Right cardiac atrium (tissue), 5 donors: ENCODE results near the gene ZNG1B. TPM values are rescaled to one million over a fixed set of nuclear protein-coding genes. Genes with fewer than 3 reads are reported as not detected.
"Not testable (repeated sequence)": the region's sequence is repeated elsewhere in the genome, so short reads cannot be mapped to it uniquely, and the experiment has no call there.

Source experiments
- ATAC-seq, 2 donors: fragments of 200-7000 bp; cut with Tn5 transposase; one replicate each; pipeline versions ENCODE4 v1.8.0 to v1.9.1; 2020; ENCODE audit warnings: moderate library complexity in 2 of 2, mild to moderate bottlenecking in 1 of 2
- DNase-seq, 3 donors: peaks; one replicate each; pipeline ENCODE4 v3.0.0-alpha.2; 2020
- H3K27ac ChIP-seq: one replicate; pipeline ENCODE4 v1.5.1; 2013; ENCODE audit warnings: mild to moderate bottlenecking, low read length, control low read depth, moderate library complexity
- H3K27me3 ChIP-seq: one replicate; pipeline ENCODE4 v1.6.1; 2013; ENCODE audit not compliant: control insufficient read depth, insufficient read depth
- H3K4me1 ChIP-seq: one replicate; pipeline ENCODE4 v1.6.1; 2013; ENCODE audit warnings: low read length; ENCODE audit not compliant: control insufficient read depth, insufficient read depth
- H3K4me3 ChIP-seq: one replicate; pipeline ENCODE4 v1.5.1; 2013; ENCODE audit warnings: low read length, control low read depth
- H3K9me3 ChIP-seq: one replicate; pipeline ENCODE4 v1.6.1; 2013; ENCODE audit warnings: low read length; ENCODE audit not compliant: control insufficient read depth
- WGBS: extraction: QIAGEN DNeasy Blood & Tissue Kit; methylation state at CpG from one replicate; pipeline ENCODE4 v1.1.7; 2013; 5-methylcytosine and 5-hydroxymethylcytosine counted together
- intact Hi-C, 4 donors: fragments of 100-400 bp; cut with DNase I; formaldehyde crosslinking; loops; one replicate each; pipeline versions ENCODE4 v1.11.0 to v1.14.0; 2022 to 2023
- polyA plus RNA-seq: library from polyadenylated mRNA; stranded (reverse); fragments of 200-250 nt; gene quantifications from one replicate; pipeline ENCODE4 v1.2.3, GENCODE V29; 2013
- total RNA-seq, 4 donors: library from RNA; stranded (reverse); fragmentation: NEBNext Ultra II Directional; extraction: Animal tissue kit (Norgen Biotek cat#: 25700); gene quantifications; one replicate each; pipeline ENCODE4 v1.2.1, GENCODE V29; 2021
- donor health status: healthy with polysubstance abuse.
- donor health status: DM: no; HTN: yes; CAD: no.
- donor health status: DM: no; HTN: no; CAD: no.
- donor health status: DM: no; HTN: yes; CAD: no; lungs with severe emphysema.
- donor health status: DM: yes; HTN: yes; CAD: no.

The ZNG1B gene
- total and polyA plus RNA-seq, 5 donors = 24.0 to 29.1 (median 26.3) TPM

DNA sequence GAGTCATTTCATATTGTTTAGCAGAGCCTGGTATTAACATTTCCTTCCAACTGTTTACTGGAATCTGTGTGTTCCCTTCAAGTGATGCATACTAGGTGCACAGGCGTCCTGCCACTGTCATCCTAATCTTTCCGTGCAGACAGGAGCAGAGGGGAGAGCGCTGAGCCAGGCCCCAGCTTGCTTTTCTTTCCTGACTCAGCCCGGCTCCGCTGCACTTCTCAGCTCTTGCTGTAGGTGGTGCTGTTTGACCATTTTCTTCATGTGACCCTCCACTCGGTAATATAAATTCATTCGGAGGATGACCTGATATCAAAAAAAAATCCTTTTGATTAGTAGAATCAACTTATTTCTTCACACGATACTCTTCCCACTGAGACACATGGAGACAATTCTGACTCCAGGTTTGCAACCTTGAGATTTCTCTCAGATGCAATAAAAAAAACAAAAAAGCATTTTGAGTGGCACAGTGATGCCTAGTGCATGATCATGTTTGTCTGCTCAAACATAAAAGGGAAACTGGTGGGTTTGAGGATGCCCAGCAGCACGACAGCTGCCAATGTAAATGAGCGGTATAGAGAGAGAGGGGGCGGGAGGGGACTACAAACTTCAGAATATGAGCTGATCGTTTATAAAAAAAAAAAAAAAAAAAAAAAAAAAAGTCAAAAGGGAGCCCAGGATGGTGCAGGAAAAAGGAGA lies 90.0 kb downstream of the ZNG1B start:
- H3K4me1 ChIP-seq, H3K9me3 ChIP-seq, H3K27ac ChIP-seq, H3K4me3 ChIP-seq, H3K27me3 ChIP-seq, intact Hi-C loops, DNase-seq: not testable (repeated sequence)
- 11% methylated on average over 5 of the region's 12 CpGs for WGBS
- ATAC-seq = peak; percentile 80 to 92

DNA sequence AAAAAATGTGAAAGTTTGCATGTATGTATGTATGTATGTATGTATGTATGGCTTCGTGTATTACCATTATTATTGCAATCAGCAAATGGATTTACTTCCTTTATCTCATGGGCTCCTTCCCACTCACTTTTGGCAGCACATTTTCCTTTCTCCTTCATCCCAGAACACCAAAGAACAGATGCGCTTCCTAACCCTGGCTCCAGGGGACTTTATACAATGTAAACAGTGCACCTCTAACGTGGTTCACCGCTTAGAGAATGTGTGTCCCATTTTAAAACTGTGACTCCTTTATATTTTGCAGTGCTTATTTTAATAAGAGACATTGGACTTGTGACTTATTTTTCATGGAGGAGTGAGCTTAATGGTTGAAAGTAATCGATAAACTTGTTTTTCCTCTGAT lies 90.6 kb downstream of the ZNG1B start:
- ATAC-seq, H3K27me3 ChIP-seq, H3K9me3 ChIP-seq, intact Hi-C loops, DNase-seq, H3K4me3 ChIP-seq, H3K27ac ChIP-seq, H3K4me1 ChIP-seq: not testable (repeated sequence)
- 49% methylated on average over 4 of the region's 5 CpGs for WGBS

DNA sequence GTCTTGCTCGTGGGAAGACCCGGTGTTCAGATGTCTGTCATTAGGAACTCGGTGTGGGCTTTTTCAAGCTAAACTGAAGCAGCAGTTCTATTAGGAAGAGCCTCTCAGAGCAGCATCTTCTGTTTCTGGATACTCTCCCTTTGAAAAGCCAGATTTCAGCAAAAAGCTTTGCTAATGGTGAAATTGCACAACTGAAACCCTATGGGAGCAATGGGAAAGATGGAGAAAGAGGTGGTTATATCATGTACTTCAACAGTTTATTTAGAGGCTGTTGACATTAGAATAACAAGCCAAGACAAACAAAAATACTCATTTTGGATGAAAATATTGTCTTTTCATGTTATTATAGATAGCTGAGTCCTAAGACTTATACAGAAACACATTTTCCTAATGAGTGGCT lies 91.4 kb downstream of the ZNG1B start:
- H3K4me1 ChIP-seq, H3K9me3 ChIP-seq, intact Hi-C loops, H3K27me3 ChIP-seq, DNase-seq, H3K27ac ChIP-seq, H3K4me3 ChIP-seq: not testable (repeated sequence)
- peak in 1 of 2 donors; percentile 55 for ATAC-seq
- 50% methylated on average over 3 of the region's 3 CpGs for WGBS

DNA sequence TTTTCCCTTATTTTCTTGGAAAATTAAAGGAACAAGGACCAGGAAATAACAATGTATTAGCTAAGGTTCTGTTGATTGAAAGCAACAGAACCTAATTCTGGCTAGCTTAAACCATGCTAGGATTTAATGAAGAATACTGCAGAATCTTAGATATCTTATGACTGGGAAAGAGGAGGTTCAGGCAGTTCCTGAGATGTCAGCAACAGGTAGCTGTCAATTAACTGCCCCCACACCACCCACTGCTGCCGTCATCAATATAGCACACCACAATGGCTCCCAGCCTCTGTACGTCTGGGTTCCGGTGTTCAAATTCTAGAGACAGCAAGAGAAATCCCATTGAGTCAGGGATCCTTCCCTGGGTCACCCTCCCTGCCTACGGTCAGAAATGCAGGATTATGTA lies 95.5 kb downstream of the ZNG1B start:
- H3K27me3 ChIP-seq, H3K4me3 ChIP-seq, DNase-seq, H3K9me3 ChIP-seq, H3K27ac ChIP-seq, intact Hi-C loops, H3K4me1 ChIP-seq, ATAC-seq: not testable (repeated sequence)
- WGBS = 92% methylated on average over 1 of the region's 4 CpGs

DNA sequence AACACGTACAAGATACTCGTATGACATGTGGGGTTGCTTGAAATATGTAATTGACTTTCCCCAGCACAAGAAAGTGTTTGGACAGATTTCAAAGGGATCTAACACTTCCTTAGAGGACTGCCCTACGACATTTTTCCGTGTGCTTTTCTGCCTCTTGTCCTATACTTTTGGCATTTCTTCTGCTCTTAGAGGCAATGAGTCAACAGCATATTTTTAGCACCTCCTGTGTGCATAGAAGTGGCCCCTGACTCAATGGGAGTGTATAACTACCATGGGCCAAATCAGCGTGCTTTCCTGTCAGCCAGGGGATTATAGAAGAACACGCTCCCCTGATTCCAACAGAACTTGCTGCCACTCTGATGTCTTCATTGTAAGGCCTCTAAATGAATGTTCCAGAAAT lies 99.1 kb downstream of the ZNG1B start:
- H3K9me3 ChIP-seq, H3K27me3 ChIP-seq, H3K27ac ChIP-seq, ATAC-seq, intact Hi-C loops, H3K4me3 ChIP-seq, DNase-seq, H3K4me1 ChIP-seq: not testable (repeated sequence)
- WGBS = 52% methylated on average over 6 of the region's 6 CpGs

DNA sequence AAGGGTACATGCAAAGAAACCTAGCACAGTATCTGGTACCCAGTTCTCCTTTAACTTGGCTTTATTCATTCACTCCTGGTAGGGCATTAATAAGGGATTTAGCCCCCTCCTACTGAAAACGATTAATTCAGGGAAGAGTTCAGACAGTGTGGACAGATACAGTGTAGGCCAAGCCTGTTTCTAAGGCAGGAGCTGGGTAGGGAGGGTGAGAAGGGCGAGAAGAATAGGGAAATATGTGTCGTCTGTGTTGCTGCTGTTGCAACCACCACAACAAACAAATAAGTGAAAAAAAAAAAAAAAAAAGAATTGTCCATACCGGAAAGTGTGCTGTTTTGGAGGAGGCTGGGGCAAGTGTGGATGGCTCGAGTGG lies 103.3 kb downstream of the ZNG1B start:
- DNase-seq, H3K4me1 ChIP-seq, H3K27me3 ChIP-seq, H3K4me3 ChIP-seq, H3K27ac ChIP-seq, H3K9me3 ChIP-seq, intact Hi-C loops: not testable (repeated sequence)
- WGBS = 14% methylated on average over 3 of the region's 5 CpGs
- peak; percentile 51 to 55 for ATAC-seq

DNA sequence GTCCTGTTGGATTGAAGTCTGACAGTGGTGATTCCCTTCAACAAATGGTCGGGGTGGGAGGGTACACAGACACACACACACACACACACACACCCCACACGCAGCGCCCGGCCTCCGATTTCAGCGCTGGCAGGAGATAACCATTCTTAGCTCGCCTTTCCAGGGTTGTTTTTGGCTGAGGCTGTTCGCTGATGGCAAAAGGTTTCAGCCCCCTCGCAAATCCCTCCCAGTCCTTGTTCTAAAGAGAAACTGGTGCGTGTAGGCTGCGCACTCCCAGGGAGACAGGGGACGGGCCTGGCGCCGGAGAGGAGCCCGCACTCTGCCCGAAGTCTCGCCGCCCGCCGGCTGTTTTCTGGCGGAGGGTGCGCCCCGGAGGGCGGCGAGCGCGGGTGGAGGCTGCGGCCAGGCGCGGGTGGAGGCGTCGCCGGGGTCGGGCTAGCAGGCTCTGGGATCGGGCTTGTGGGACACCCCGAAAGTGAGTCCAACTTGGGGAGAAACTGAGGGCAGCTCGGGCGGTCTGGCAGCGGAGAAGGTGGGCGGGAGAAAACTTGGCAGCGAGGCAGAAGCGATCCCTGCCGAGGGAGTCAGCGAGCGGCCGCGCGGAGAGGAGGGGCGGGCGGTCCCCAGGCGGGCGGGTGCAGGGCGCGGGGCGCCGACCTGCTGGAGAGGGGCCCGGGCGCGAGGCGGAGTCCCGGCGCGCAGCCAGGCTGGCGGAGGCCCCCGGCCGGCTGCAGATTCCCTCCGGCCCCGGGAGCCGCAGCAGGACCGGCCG lies 103.9 kb downstream of the ZNG1B start:
- H3K27me3 ChIP-seq, H3K9me3 ChIP-seq, H3K4me1 ChIP-seq, intact Hi-C loops: not testable (repeated sequence)
- Histone ChIP-seq H3K27ac (peak overlapping the region; percentile 57), H3K4me3 (peak overlapping the region; percentile 59)
- peak; percentile 58 to 88 (median 86) for DNase-seq
- peak; percentile 87 to 89 for ATAC-seq
- WGBS = 1% methylated on average over 71 of the region's 71 CpGs

DNA sequence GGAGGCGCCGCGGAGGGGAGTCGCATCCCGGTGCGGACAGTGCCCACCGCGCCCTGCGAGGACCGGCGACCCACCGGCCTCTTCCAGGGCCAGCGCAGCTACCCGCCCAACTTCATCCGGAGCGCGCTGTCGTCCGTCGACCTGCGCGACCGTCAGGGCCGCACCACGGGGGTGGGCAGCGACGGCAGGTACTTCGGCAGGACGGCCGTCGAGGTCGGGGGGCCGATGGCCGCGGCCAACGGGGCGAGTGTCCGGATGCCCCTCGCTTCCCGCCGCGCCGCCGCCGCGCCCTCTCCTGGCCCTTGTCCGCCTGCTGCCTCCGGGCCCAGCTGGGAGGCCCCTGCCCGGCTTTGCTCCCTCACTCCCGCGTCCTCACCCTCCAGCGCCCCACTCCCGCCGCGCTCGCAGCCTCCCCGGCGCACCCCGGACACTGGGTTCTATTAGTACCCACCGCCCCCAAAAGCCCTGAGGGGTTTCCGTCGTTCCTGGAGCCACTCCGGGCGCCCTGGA lies 104.5 kb downstream of the ZNG1B start:
- H3K27me3 ChIP-seq, H3K27ac ChIP-seq, H3K4me1 ChIP-seq, intact Hi-C loops, H3K9me3 ChIP-seq: not testable (repeated sequence)
- H3K4me3 ChIP-seq = peak overlapping the region; percentile 59
- DNase-seq (peak in 2 of 3 donors; percentile 12 to 47), ATAC-seq (peak; percentile 64 to 70)
- under 1% methylated on average over 59 of the region's 64 CpGs for WGBS

DNA sequence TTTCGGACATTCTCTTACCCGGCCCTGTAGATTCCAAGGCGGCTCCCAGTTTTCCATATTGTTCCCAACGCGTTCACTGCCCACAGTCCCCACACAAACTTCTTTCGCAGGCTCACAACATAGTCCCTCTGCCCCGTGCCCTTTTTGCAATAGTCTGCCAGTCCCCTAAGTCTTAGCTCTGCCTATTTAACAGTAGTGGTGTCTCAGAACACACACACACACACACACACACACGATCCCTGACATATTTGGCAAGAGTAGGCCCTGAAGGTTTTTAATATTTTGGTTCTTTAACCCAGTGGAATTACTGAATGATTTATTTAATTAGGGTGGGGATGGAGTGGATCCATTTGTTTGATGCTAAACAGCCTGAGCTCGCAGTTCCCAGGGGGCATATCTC lies 105.0 kb downstream of the ZNG1B start:
- peak; percentile 8 to 9 for ATAC-seq
- intact Hi-C loops, H3K4me1 ChIP-seq, H3K4me3 ChIP-seq, H3K27me3 ChIP-seq, H3K9me3 ChIP-seq, H3K27ac ChIP-seq: not testable (repeated sequence)
- peak in 2 of 3 donors; percentile 4 to 48 for DNase-seq
- WGBS = 20% methylated on average over 7 of the region's 9 CpGs
